Epithelial cell of prostate (primary cell): ENCODE measurements around the gene COQ4.

Source experiments
- DNase-seq: peaks from one replicate; pipeline ENCODE4 v3.0.0-alpha.2; 2011; ENCODE audit warnings: low read depth, low spot score
- H3K27ac ChIP-seq: fragments of 450-650 bp; 2 replicates; pipeline ENCODE4 v1.5.1; 2017; ENCODE audit warnings: mild to moderate bottlenecking

Gene COQ4

DNA sequence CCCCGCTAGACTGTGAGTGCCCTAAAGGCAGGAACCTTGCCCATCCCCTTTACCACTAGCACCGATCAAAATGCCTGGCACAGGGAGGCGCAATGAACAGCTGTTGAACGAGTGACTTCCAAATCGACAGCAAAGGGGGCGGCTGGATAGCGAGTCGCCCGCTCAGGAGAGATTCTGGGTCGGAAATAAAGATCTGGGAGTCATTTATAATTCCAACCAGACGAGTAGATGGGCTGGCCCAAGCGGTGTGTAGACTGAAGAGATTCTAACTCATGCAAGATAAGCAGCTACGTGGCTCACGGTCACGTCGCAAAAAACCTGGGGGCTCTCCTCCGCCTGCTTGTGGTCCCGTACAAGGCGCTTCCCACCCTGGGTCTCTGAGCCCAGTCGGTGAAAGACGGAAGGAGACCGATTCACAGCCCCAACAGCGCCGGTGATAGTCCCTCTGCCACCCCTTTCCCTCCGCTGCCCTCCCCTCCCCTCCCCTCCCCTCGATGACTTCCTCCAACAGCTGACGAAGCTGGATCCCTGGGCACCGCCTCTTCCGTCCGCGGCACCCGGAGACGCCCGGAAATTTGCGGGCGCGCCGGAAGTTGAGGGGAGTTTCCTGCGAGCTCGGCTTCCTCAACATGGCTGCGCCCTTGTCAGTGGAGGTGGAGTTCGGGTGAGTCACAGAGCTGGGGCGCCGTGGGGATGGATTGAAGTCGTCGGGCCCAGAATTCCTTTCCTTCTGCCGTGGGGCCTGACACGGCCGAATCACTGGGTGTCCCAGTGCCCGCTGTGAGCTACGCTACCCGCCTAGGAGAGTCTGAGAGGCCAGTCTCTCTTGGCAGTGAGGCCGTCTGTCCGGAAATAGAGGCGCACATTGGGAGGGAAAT, 48.4 kb downstream of the COQ4 start, which contains the start of gene URM1:
Gene URM1, plus strand, starts transcription at position 623 of the 878 bp plus-strand sequence. Its CDS starts 7 bp downstream, at position 630.
- peak; percentile 87 for DNase-seq
- H3K27ac ChIP-seq: peak within 1 kb of the TSS; percentile 92

DNA sequence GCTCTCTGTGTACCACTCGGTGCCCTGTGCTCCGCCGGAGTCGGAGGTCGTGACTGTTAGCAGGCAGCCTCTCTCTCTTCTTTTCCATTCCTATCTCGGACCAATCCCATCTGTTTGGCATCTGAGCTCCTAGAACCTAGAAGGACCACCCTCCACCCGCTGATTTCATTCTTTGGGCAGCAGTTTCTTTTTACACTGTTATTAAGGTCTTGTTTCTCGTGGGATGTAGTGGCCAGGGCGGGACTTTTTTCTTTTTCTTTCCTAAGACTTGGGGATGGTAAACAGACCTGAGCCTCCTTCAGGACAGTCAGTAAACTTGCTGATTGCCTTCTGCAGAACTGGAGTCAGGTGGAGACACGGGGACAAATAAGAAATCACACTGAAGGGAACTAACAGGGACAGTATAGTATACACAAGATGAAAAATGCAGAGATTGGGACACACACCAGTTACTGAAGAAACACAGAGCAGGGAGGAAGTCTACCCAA, 49.0 kb downstream of the COQ4 start:
- no peak for DNase-seq
- peak overlapping the region; percentile 92 for H3K27ac ChIP-seq

DNA sequence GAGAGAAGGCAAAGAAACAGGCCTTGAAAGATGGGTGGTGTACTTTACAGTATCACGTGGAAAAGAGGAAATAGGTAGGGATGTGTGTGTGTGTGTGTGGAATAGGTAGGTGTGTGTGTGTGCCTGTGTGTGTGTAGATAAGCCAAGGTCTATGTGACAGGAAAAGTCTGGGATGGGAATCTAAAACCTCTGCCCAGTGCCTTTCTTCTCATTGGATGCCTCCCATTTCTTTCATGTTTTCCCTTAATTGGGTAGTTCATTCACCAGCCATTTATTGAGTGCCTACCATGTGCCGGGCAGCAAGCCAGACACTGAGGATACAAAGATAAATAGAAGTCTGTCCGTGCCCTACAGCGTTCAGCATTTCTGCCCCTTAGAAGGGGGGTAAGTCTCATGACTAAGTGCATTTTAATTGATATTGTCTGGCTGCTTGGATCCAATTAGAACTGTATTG, 49.6 kb downstream of the COQ4 start:
- DNase-seq: no peak
- H3K27ac ChIP-seq: peak overlapping the region; percentile 92

DNA sequence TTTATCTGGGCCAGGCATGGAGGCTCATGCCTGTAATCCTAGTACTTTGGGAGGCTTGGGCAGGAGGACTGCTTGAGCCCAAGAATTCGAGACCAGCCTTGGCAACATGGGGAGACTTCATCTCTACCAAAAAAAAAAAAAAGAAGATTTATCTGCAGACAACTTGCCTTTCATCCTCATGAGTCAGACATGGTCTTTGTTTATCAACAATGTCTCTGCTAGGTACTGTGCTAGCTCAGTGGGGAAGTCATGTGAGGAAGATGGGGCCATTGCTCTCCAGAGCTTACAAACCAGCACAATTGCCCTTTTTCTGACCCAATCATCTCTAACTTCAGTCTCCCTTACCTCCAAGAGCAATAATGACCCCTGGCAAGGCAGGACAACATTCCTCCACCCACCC, 50.1 kb downstream of the COQ4 start:
- peak overlapping the region; percentile 92 for H3K27ac ChIP-seq
- no peak for DNase-seq

DNA sequence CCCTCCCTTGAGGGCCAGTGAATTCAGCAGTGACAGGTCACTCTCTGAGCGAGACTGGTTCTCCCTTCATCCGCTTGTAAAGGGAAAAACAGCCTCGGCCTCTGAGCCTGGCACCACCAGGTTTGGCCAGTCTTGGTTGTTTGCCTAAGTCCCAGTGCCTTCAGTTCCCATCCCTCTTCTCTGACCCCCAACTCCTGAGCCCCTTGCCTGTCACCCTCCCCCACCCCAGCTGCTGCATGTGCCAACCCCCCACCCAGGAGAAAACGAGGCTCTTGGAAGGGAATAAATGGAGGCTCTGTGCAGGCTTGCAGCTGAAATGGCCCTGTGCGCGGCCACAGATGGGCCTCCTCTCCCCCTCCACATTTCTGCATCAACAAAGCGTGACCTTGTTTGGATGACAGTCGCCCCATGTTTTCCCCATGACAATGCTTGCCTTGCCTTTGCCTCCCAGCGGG, 51.6 kb downstream of the COQ4 start:
- DNase-seq: no peak
- no peak overlapping the region for H3K27ac ChIP-seq

DNA sequence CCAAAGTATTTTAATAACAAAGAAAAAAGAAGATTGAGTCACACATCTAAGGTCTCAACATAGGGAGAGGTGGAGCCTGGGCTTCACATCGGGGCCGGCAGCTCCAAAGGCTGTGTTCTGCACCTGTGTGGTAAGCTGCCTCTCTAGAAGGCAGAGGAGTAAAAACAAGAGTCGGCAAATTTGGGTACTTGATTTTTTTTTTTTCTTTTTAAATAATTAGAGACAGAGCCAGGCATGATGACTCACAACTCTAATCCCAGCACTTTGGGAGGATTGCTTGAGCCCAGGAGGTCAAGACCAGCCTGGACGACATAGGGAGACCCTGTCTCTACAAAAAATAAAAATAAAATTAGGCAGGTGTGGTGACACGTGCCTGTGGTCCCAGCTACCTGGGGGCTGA, 53.2 kb downstream of the COQ4 start:
- no peak for DNase-seq
- no peak overlapping the region for H3K27ac ChIP-seq

DNA sequence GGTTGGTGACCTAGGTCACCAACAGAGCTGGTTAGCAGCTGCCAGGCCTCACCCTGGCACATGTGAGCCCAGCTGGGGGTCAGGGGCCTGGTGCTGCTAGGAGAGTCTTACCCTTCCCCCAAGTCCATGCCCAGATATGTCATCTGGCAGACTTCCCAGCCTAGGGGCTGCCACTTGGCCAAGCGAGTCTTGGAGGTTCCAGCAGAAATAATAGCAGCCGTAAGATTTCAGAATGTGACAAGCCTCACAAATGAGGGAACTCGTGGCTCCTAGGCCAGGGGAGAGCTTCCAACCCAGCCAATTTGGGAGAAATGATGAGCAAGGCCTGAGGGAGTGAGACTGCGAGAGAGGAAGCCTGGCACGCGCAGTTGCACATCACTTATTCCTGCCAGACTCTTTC, 59.6 kb downstream of the COQ4 start:
- DNase-seq: no peak
- no peak overlapping the region for H3K27ac ChIP-seq

DNA sequence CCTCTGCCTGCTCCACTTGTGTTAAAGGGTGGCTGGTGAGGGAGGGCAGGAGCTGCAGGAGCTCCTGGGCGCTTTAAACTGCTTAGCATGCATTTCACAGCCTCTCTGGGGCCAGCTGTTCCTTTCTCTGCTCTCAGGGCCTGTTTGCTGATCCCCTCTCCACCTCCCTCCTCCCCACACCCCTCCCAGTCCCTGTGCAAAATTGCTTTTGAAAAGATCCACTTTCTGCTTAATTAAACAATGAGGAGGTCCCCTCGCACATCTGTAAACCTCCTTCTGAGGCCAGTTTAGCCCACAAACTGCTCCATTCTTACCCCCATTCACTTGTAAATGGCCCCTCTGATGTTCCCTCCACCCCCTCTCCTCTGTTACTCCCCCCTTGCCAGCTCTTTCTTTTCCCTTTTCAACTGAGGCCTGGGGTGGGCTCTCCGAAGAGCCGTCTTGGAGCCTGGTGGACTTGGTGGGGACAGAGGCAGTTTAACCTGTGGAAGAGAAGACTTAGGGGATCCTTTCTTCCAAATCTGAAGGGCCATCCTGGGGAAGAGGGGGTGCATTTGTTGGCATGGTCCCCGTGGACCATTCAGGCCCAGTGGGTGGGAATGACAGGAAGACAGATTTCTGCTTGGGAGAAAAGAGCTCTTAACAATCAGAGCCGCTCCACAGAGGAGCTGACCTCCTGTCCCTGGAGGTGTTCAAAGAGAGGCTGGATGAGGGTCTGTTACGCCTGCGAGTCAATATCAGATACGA, 60.5 kb downstream of the COQ4 start:
- no peak for DNase-seq
- no peak overlapping the region for H3K27ac ChIP-seq
